Transverse colon (tissue), 4 donors: ENCODE measurements around the gene YTHDC2.

ENCODE experiments used
- CTCF ChIP-seq, 5 experiments: fragments of 200-600 bp in 3 of 5; fragments of 450-650 bp in 2 of 5; sonication (generic) in 3 of 5; IDR thresholded peaks; 1 replicate in 2 of 5; 2 replicates in 3 of 5; pipeline ENCODE4 v1.5.1; 2016 to 2017; ENCODE audit warnings: antibody characterized with exemption in 5 of 5, inconsistent platforms in 3 of 5, mild to moderate bottlenecking in 2 of 5, moderate library complexity in 1 of 5
- EP300 ChIP-seq: sonication (generic); formaldehyde crosslinking; IDR thresholded peaks from one replicate; pipeline ENCODE4 v1.6.1; 2017; ENCODE audit warnings: antibody characterized with exemption, low read depth
- POLR2A ChIP-seq: fragments of 450-650 bp; IDR thresholded peaks from one replicate; pipeline ENCODE4 v1.6.1; 2016; ENCODE audit warnings: antibody characterized with exemption, mild to moderate bottlenecking, moderate library complexity
- POLR2AphosphoS5 ChIP-seq, 3 donors: sonication (generic); formaldehyde crosslinking; IDR thresholded peaks; one replicate each; pipeline ENCODE4 v1.6.1; 2016; ENCODE audit warnings: antibody characterized with exemption in 3 of 3

GRCh38 chr5:113546703-113547183, 33.2 kb downstream of the YTHDC2 start:
- TF ChIP-seq CTCF (IDR thresholded peaks at IDR 0.05) = no peak
- no peak for TF ChIP-seq POLR2A
- no peak for TF ChIP-seq EP300
- TF ChIP-seq POLR2AphosphoS5 (IDR thresholded peaks at IDR 0.05) = no peak
